ENCODE results near the gene FAM120AOS. TPM values are rescaled to one million over a fixed set of nuclear protein-coding genes. Genes with fewer than 3 reads are reported as not detected.

FAM120AOS gene
- total RNA-seq, 1 experiment from 2014 or later = 31.2 TPM

GRCh38 chr9:93422977-93423616 lies 30.3 kb downstream of the FAM120AOS start (continued):
- TF ChIP-seq, protein P1, sequence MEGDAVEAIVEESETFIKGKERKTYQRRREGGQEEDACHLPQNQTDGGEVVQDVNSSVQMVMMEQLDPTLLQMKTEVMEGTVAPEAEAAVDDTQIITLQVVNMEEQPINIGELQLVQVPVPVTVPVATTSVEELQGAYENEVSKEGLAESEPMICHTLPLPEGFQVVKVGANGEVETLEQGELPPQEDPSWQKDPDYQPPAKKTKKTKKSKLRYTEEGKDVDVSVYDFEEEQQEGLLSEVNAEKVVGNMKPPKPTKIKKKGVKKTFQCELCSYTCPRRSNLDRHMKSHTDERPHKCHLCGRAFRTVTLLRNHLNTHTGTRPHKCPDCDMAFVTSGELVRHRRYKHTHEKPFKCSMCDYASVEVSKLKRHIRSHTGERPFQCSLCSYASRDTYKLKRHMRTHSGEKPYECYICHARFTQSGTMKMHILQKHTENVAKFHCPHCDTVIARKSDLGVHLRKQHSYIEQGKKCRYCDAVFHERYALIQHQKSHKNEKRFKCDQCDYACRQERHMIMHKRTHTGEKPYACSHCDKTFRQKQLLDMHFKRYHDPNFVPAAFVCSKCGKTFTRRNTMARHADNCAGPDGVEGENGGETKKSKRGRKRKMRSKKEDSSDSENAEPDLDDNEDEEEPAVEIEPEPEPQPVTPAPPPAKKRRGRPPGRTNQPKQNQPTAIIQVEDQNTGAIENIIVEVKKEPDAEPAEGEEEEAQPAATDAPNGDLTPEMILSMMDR (IDR thresholded peaks at IDR 0.05 in 2 of 3, conservative IDR thresholded peaks at IDR 0.05 in 1 of 3; ENCODE audit: borderline replicate concordance in 1 of 3, insufficient read depth in 1 of 3, low read depth in 2 of 3, low read length in 2 of 3) = no peak
- no peak for TF ChIP-seq RAD21 (IDR thresholded peaks at IDR 0.05; ENCODE audit: low read depth)
- TF ChIP-seq SP1 (IDR thresholded peaks at IDR 0.05; ENCODE audit: low read depth) = no peak
- TF ChIP-seq YY1 (IDR thresholded peaks at IDR 0.05; ENCODE audit: extremely low read depth, insufficient replicate concordance, low read depth, low read length) = no peak
- TF ChIP-seq, protein P2, sequence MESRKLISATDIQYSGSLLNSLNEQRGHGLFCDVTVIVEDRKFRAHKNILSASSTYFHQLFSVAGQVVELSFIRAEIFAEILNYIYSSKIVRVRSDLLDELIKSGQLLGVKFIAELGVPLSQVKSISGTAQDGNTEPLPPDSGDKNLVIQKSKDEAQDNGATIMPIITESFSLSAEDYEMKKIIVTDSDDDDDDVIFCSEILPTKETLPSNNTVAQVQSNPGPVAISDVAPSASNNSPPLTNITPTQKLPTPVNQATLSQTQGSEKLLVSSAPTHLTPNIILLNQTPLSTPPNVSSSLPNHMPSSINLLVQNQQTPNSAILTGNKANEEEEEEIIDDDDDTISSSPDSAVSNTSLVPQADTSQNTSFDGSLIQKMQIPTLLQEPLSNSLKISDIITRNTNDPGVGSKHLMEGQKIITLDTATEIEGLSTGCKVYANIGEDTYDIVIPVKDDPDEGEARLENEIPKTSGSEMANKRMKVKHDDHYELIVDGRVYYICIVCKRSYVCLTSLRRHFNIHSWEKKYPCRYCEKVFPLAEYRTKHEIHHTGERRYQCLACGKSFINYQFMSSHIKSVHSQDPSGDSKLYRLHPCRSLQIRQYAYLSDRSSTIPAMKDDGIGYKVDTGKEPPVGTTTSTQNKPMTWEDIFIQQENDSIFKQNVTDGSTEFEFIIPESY (IDR thresholded peaks at IDR 0.05; ENCODE audit: extremely low read depth, insufficient replicate concordance, low read length) = no peak
- no peak for TF ChIP-seq SRF (IDR thresholded peaks at IDR 0.05; ENCODE audit: low read depth)

GRCh38 chr9:93419023-93419422 lies 34.4 kb downstream of the FAM120AOS start:
- intact Hi-C loops (cut with micrococcal nuclease) = no loop called here
- no peaks in the 10 kb centered on the region for H3K36me3 ChIP-seq (ENCODE audit: control insufficient read depth in 1 of 2, insufficient read depth in 2 of 2, low read length in 2 of 2)
- H2AFZ ChIP-seq (ENCODE audit: low read depth, low read length, poor library complexity, severe bottlenecking) = no peak overlapping the region
- no peaks in the 10 kb centered on the region for H3K27me3 ChIP-seq (ENCODE audit: insufficient read depth, low read length)
- CTCF ChIA-PET = no interaction called here
- H3K9me3 ChIP-seq (ENCODE audit: control insufficient read depth in 1 of 2, insufficient read depth in 1 of 2, low read depth in 1 of 2, low read length in 2 of 2) = no peaks in the 10 kb centered on the region; a peak in 1 of 4 replicates
- no peaks in the 10 kb centered on the region for H3K79me2 ChIP-seq (ENCODE audit: insufficient read depth, low read length)
- no peak overlapping the region for H3K27ac ChIP-seq (ENCODE audit: low read depth, low read length)
- no peaks in the 10 kb centered on the region for H4K20me1 ChIP-seq (ENCODE audit: insufficient read depth)
- TF ChIP-seq RAD21 (IDR thresholded peaks at IDR 0.05; ENCODE audit: low read depth) = no peak
- no peak for TF ChIP-seq ATF3 (IDR thresholded peaks at IDR 0.05)
- H3K4me1 ChIP-seq (ENCODE audit: control insufficient read depth in 1 of 2, insufficient read depth in 2 of 2, low read length in 2 of 2) = no peaks in the 10 kb centered on the region
- H3K4me3 ChIP-seq (replicated peaks in 1 of 2; ENCODE audit: low read depth in 1 of 2, low read length in 2 of 2) = no peak overlapping the region
- H3K9ac ChIP-seq (ENCODE audit: low read length) = no peak overlapping the region
- no peaks in the 10 kb centered on the region for H3K9me2 ChIP-seq (ENCODE audit: insufficient read depth)
- no peak for DNase-seq (ENCODE audit: low read depth, low spot score)
- POLR2A ChIA-PET = no interaction called here
- no peak for ATAC-seq
- RAD21 ChIA-PET (ENCODE audit: low non-redundant PET in 1 of 2, low total read pairs in 2 of 2, uncharacterized antibody in 2 of 2, unreplicated experiment in 2 of 2) = no interaction called here
- BruUV-seq (replicated peaks) = no TSS peak
- no peak overlapping the region for H3K4me2 ChIP-seq (ENCODE audit: low read length)

Measured in HCT116 (cell line).